Upper lobe of left lung (tissue), 6 donors: ENCODE data around the gene PRKAR1B. TPM values are rescaled to one million over a fixed set of nuclear protein-coding genes. Genes with fewer than 3 reads are reported as not detected.

Experiments
- ATAC-seq, 2 donors: fragments of 200-7000 bp; cut with Tn5 transposase; one replicate each; pipeline ENCODE4 v1.9.1; 2022; ENCODE audit warnings: mild to moderate bottlenecking in 2 of 2, moderate library complexity in 2 of 2; ENCODE audit not compliant: low FRiP score in 2 of 2
- DNase-seq, 2 donors: peaks; one replicate each; pipeline ENCODE4 v3.0.0-alpha.2; 2019 to 2020
- H3K27ac ChIP-seq, 4 donors: fragments of 200-600 bp; sonication (generic); one replicate each; pipeline ENCODE4 v1.5.1; 2016 to 2019
- H3K27me3 ChIP-seq, 4 donors: fragments of 200-600 bp; sonication (generic); one replicate each; pipeline ENCODE4 v1.5.1; 2017 to 2019
- H3K36me3 ChIP-seq, 4 donors: fragments of 200-600 bp; sonication (generic); one replicate each; pipeline ENCODE4 v1.5.1; 2016 to 2019
- H3K4me1 ChIP-seq, 4 donors: fragments of 200-600 bp; sonication (generic); one replicate each; pipeline ENCODE4 v1.5.1; 2018 to 2019
- H3K4me3 ChIP-seq, 4 donors: fragments of 200-600 bp; sonication (generic); one replicate each; pipeline ENCODE4 v1.5.1; 2017 to 2019; ENCODE audit warnings: mild to moderate bottlenecking in 2 of 4, moderate library complexity in 1 of 4
- H3K9me3 ChIP-seq, 4 donors: fragments of 200-600 bp; sonication (generic); one replicate each; pipeline ENCODE4 v1.5.1; 2018 to 2019
- CTCF ChIP-seq, 6 experiments: fragments of 450-650 bp in 4 of 6; fragments of 200-600 bp in 2 of 6; sonication (generic) in 2 of 6; IDR thresholded peaks; one replicate each; pipeline ENCODE4 v1.5.1; 2016 to 2019; ENCODE audit warnings: antibody characterized with exemption in 6 of 6
- EP300 ChIP-seq, 4 donors: sonication (generic); formaldehyde crosslinking; IDR thresholded peaks; one replicate each; pipeline ENCODE4 v1.5.1; 2017; ENCODE audit warnings: antibody characterized with exemption in 4 of 4, control low read depth in 2 of 4
- POLR2A ChIP-seq, 4 donors: fragments of 450-650 bp; IDR thresholded peaks; one replicate each; pipeline ENCODE4 v1.5.1; 2016 to 2017; ENCODE audit warnings: antibody characterized with exemption in 4 of 4, mild to moderate bottlenecking in 2 of 4
- POLR2AphosphoS5 ChIP-seq, 2 donors: sonication (generic); formaldehyde crosslinking; IDR thresholded peaks; one replicate each; pipeline ENCODE4 v1.5.1; 2017; ENCODE audit warnings: antibody characterized with exemption in 2 of 2
- WGBS, 2 donors: methylation state at CpG; one replicate each; pipeline ENCODE4 v1.1.5; 2017 to 2018; 5-methylcytosine and 5-hydroxymethylcytosine counted together
- total RNA-seq, 6 donors: library from RNA; depleted of rRNA in 4 of 6; stranded (reverse); fragments of >200 nt in 4 of 6; gene quantifications; one replicate each; pipeline versions ENCODE4 v1.1.0 to v1.2.1, GENCODE V29; 2016 to 2021
- donor health status: DM: no; HTN: no; CAD: no; lungs with moderate emphysema.
- donor health status: DM: no; HTN: yes; CAD: no; lungs with severe emphysema.

Gene PRKAR1B
- total RNA-seq, 6 donors from 2014 or later, result 10.3 to 24.4 (median 20.9) TPM

- no peak for TF ChIP-seq EP300 (IDR thresholded peaks at IDR 0.05)
- no peak for TF ChIP-seq CTCF (IDR thresholded peaks at IDR 0.05)
- TF ChIP-seq POLR2A (IDR thresholded peaks at IDR 0.05), result no peak
- no peak for TF ChIP-seq POLR2AphosphoS5 (IDR thresholded peaks at IDR 0.05)
- Histone ChIP-seq H3K4me3 (no peak overlapping the region), H3K4me1 (no peaks in the 10 kb centered on the region), H3K27me3 (no peaks in the 10 kb centered on the region), H3K36me3 (no peaks in the 10 kb centered on the region), H3K9me3 (no peaks in the 10 kb centered on the region), H3K27ac (no peak overlapping the region)
- no peak for DNase-seq
- no peak for ATAC-seq
- 93 to 95% methylated on average over 17 to 19 of the region's 21 CpGs for WGBS, 2 donors
Measured at GRCh38 chr7:559396-559705, 167.7 kb downstream of the PRKAR1B start.

GRCh38 chr7:557558-557881 is 169.6 kb downstream of the PRKAR1B start:
- Histone ChIP-seq H3K36me3 (no peaks in the 10 kb centered on the region), H3K4me3 (no peak overlapping the region), H3K27me3 (no peaks in the 10 kb centered on the region), H3K9me3 (no peaks in the 10 kb centered on the region), H3K4me1 (peaks cover 0 to 5% (median 0%) of the 10 kb centered on the region in 4 donors), H3K27ac (no peak overlapping the region)
- WGBS, 2 donors, result 87 to 98% methylated on average over 10 to 12 of the region's 12 CpGs
- DNase-seq, result peak in 1 of 2 donors; percentile 59
- ATAC-seq, result peak in 1 of 2 donors; percentile 75
- TF ChIP-seq CTCF (IDR thresholded peaks at IDR 0.05) (no peak), POLR2A (IDR thresholded peaks at IDR 0.05) (no peak), POLR2AphosphoS5 (IDR thresholded peaks at IDR 0.05) (peak in 1 of 2 donors; percentile 25)

- TF ChIP-seq POLR2A (IDR thresholded peaks at IDR 0.05), result no peak
- TF ChIP-seq POLR2AphosphoS5 (IDR thresholded peaks at IDR 0.05), result no peak
- TF ChIP-seq EP300 (IDR thresholded peaks at IDR 0.05), result no peak
- no peak for TF ChIP-seq CTCF (IDR thresholded peaks at IDR 0.05)
- H3K4me1 ChIP-seq, result peaks cover 0 to 5% (median 0%) of the 10 kb centered on the region in 4 donors
- no peaks in the 10 kb centered on the region for H3K36me3 ChIP-seq
- H3K9me3 ChIP-seq, result no peaks in the 10 kb centered on the region
- H3K4me3 ChIP-seq, result no peak overlapping the region
- no peak overlapping the region for H3K27ac ChIP-seq
- ATAC-seq (no peak), DNase-seq (peak in 1 of 2 donors; percentile 65)
- no peaks in the 10 kb centered on the region for H3K27me3 ChIP-seq
- WGBS, 2 donors, result 95 to 97% methylated on average over 20 to 32 of the region's 32 CpGs
Measured at GRCh38 chr7:556837-557557, 170.1 kb downstream of the PRKAR1B start.

- Histone ChIP-seq H3K9me3 (no peaks in the 10 kb centered on the region), H3K27me3 (no peaks in the 10 kb centered on the region), H3K4me1 (peaks cover 0 to 5% (median 0%) of the 10 kb centered on the region in 4 donors), H3K36me3 (no peaks in the 10 kb centered on the region), H3K4me3 (no peak overlapping the region), H3K27ac (no peak overlapping the region)
- WGBS, 2 donors, result 82 to 93% methylated on average over 25 to 30 of the region's 30 CpGs
- ATAC-seq, result no peak
- no peak for TF ChIP-seq EP300 (IDR thresholded peaks at IDR 0.05)
- TF ChIP-seq POLR2A (IDR thresholded peaks at IDR 0.05), result no peak
- DNase-seq, result peak in 1 of 2 donors; percentile 75
Measured at GRCh38 chr7:556291-556826, 170.7 kb downstream of the PRKAR1B start.

- no peak for ATAC-seq
- TF ChIP-seq CTCF (IDR thresholded peaks at IDR 0.05), result no peak
- TF ChIP-seq POLR2AphosphoS5 (IDR thresholded peaks at IDR 0.05), result no peak
- no peak for TF ChIP-seq EP300 (IDR thresholded peaks at IDR 0.05)
- no peak for TF ChIP-seq POLR2A (IDR thresholded peaks at IDR 0.05)
- WGBS, 2 donors, result 93 to 96% methylated on average over 9 to 10 of the region's 18 CpGs
- H3K27ac ChIP-seq, result no peak overlapping the region
- H3K27me3 ChIP-seq, result no peaks in the 10 kb centered on the region
- H3K4me1 ChIP-seq, result peaks cover 0 to 5% (median 0%) of the 10 kb centered on the region in 4 donors
- no peaks in the 10 kb centered on the region for H3K9me3 ChIP-seq
- H3K36me3 ChIP-seq, result no peaks in the 10 kb centered on the region
- peak in 1 of 2 donors; percentile 66 for DNase-seq
- H3K4me3 ChIP-seq, result no peak overlapping the region
Measured at GRCh38 chr7:555551-556160, 171.4 kb downstream of the PRKAR1B start.
